Chondrocyte (in vitro differentiated cells): ENCODE measurements around the gene GRIN1. TPM values are rescaled to one million over a fixed set of nuclear protein-coding genes. Genes with fewer than 3 reads are reported as not detected.

Experiments
- DNase-seq: peaks from one replicate; pipeline ENCODE4 v3.0.0; 2021; ENCODE audit warnings: mixed read lengths, low spot score
- H3K27ac Mint-ChIP-seq: one replicate; pipeline ENCODE4 v1.8.0; 2021; ENCODE audit warnings: mild to moderate bottlenecking, moderate library complexity, mixed read lengths; ENCODE audit not compliant: unreplicated experiment
- H3K27me3 Mint-ChIP-seq: 2 replicates; pipeline ENCODE4 v1.8.0; 2021; ENCODE audit warnings: low read depth, mixed read lengths
- H3K36me3 Mint-ChIP-seq: 2 replicates; pipeline ENCODE4 v1.8.0; 2021; ENCODE audit warnings: low read depth, mixed read lengths
- H3K4me1 Mint-ChIP-seq: 2 replicates; pipeline ENCODE4 v1.8.0; 2021; ENCODE audit warnings: low read depth, mild to moderate bottlenecking, mixed read lengths
- H3K4me3 Mint-ChIP-seq: one replicate; pipeline ENCODE4 v1.8.0; 2021; ENCODE audit warnings: mild to moderate bottlenecking, moderate library complexity, mixed read lengths; ENCODE audit not compliant: unreplicated experiment
- H3K9me3 Mint-ChIP-seq: 2 replicates; pipeline ENCODE4 v1.8.0; 2021; ENCODE audit warnings: low read depth, mixed read lengths
- total RNA-seq: library from RNA; stranded (reverse); gene quantifications from 3 replicates; pipeline ENCODE4 v1.2.1, GENCODE V29; 2021
- TF ChIP-seq, protein P1 (sequence below): fragments of 200-600 bp; sonication (generic); IDR thresholded peaks from 2 replicates; pipeline ENCODE4 v1.5.0; 2021; ENCODE audit warnings: antibody characterized with exemption, mild to moderate bottlenecking, moderate library complexity

Gene GRIN1
- total RNA-seq, 1 donor from 2014 or later: 0.07 TPM

- Mint-ChIP-seq H3K27ac (no peak overlapping the region), H3K4me3 (no peak overlapping the region), H3K4me1 (peaks cover 37% of the 10 kb centered on the region), H3K27me3 (no peaks in the 10 kb centered on the region), H3K9me3 (no peaks in the 10 kb centered on the region), H3K36me3 (peaks cover 1% of the 10 kb centered on the region)
- TF ChIP-seq, protein P1, sequence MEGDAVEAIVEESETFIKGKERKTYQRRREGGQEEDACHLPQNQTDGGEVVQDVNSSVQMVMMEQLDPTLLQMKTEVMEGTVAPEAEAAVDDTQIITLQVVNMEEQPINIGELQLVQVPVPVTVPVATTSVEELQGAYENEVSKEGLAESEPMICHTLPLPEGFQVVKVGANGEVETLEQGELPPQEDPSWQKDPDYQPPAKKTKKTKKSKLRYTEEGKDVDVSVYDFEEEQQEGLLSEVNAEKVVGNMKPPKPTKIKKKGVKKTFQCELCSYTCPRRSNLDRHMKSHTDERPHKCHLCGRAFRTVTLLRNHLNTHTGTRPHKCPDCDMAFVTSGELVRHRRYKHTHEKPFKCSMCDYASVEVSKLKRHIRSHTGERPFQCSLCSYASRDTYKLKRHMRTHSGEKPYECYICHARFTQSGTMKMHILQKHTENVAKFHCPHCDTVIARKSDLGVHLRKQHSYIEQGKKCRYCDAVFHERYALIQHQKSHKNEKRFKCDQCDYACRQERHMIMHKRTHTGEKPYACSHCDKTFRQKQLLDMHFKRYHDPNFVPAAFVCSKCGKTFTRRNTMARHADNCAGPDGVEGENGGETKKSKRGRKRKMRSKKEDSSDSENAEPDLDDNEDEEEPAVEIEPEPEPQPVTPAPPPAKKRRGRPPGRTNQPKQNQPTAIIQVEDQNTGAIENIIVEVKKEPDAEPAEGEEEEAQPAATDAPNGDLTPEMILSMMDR: no peak
- DNase-seq: no peak
Measured at GRCh38 chr9:137194909-137195308, 56.0 kb downstream of the GRIN1 start.

DNA sequence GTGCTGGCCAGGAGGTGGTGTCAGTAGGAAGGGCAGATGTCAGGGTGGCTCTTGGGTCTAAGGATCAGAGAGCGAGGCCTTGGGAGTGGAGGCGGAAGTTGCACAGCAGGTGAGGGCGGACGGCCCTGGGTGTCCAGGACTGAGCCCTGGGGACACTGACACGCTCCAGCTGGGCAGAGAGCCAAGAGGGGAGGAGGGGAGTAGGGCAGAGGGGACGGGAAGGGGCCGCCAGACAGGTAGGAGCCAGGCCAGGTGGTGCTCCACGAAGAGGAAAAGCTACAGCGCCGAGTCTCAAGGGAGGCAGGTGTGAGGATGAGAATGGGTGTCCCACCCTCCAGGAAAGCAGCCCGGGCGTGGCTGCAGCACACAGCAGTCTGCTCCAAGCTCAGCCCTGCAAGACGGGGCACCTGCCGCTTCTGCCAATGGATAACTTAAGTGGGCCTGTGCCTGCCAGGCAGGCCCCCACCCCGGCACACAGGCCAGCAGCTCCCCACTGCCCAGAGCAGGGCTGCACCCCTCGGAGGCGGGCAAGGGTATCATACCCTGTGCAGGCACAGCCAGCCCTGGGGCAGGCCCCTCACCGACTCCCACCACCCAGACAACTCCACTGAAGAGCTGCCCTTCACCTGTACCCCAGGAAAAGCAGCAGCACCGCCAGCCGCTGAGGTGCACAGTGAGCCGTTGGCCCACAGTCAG, 56.7 kb downstream of the GRIN1 start:
- Mint-ChIP-seq H3K36me3 (peaks cover 1% of the 10 kb centered on the region), H3K27ac (peak overlapping the region; percentile 32), H3K4me3 (no peak overlapping the region), H3K9me3 (no peaks in the 10 kb centered on the region), H3K27me3 (no peaks in the 10 kb centered on the region), H3K4me1 (peaks cover 33% of the 10 kb centered on the region)
- TF ChIP-seq, protein P1: no peak
- DNase-seq: no peak

DNA sequence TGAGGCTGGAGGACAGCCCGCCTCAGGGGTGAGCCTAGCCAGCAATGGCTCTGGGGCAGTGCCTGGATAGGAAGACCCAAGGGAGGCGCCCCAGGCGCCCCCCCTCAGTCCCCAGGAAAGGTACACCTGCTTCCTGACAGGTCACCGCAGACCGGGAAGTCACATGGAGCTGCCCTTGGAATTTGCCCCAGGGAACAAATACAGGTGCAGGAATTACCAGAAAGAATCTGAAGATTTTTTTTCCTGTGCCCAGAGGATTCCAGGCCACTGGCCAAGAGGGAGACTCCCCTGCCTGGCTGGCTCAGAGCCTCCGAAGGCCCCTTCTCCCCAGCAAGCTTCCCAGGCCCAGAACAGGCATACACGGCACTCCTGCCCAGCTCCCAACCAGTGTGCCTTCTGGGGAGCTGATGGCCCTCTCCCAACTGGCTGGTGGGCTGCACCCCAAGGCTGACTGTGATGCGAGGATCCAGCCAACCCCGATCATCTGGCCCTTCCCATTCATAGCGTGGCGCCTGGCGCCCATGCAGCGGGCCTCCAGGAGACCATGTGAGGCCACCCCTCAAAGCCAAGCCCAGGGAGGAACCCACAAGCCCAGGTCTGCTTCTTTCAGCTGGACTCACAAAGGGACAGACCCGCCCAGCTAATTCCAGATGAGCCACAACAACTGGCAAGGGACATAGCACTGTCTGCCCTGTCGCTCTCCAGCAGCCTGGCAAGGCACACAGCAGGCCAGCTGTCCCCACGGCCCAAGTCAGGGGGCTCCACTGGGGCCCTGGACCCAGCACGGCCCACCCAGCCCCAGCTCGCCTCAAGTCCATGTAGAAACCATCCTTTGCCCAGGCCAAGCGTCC, 59.3 kb downstream of the GRIN1 start:
- TF ChIP-seq, protein P1: no peak
- Mint-ChIP-seq H3K4me1 (peaks cover 51% of the 10 kb centered on the region), H3K4me3 (peak overlapping the region; percentile 87), H3K36me3 (no peaks in the 10 kb centered on the region), H3K27ac (no peak overlapping the region), H3K9me3 (no peaks in the 10 kb centered on the region), H3K27me3 (no peaks in the 10 kb centered on the region)
- DNase-seq: no peak

GRCh38 chr9:137198902-137199283, 59.9 kb downstream of the GRIN1 start:
- Mint-ChIP-seq H3K27me3 (no peaks in the 10 kb centered on the region), H3K27ac (no peak overlapping the region), H3K4me3 (peak overlapping the region; percentile 87), H3K4me1 (peaks cover 55% of the 10 kb centered on the region), H3K9me3 (no peaks in the 10 kb centered on the region), H3K36me3 (no peaks in the 10 kb centered on the region)
- DNase-seq: no peak
- TF ChIP-seq, protein P1: no peak

- DNase-seq: no peak
- no peaks in the 10 kb centered on the region for H3K9me3 Mint-ChIP-seq
- H3K27ac Mint-ChIP-seq: peak overlapping the region; percentile 79
- TF ChIP-seq, protein P1: peak; percentile 23
- peaks cover 62% of the 10 kb centered on the region for H3K4me1 Mint-ChIP-seq
- no peaks in the 10 kb centered on the region for H3K27me3 Mint-ChIP-seq
- H3K36me3 Mint-ChIP-seq: no peaks in the 10 kb centered on the region
- H3K4me3 Mint-ChIP-seq: peak overlapping the region; percentile 87
Measured at GRCh38 chr9:137199411-137200121, 60.6 kb downstream of the GRIN1 start.
